ACC112 (cell line): ENCODE results near the gene TP63.
A peak's percentile ranks its signal among the peaks of the same experiment; 100 is the strongest.

Experiments used
- H2AFZ ChIP-seq: fragments of 200-600 bp; sonication (generic); one replicate; pipeline ENCODE4 v1.6.0; 2017; ENCODE audit warnings: antibody characterized with exemption, low read length; ENCODE audit not compliant: unreplicated experiment
- H3K27ac ChIP-seq: fragments of 200-600 bp; sonication (generic); 2 replicates; pipeline ENCODE4 v1.5.1; 2014; ENCODE audit warnings: low read depth, mild to moderate bottlenecking, antibody characterized with exemption, low read length, moderate library complexity
- H3K27me3 ChIP-seq: fragments of 200-600 bp; sonication (generic); 2 replicates; pipeline ENCODE4 v1.6.1; 2014; ENCODE audit warnings: mild to moderate bottlenecking, antibody characterized with exemption, low read length, moderate library complexity, mixed read lengths; ENCODE audit not compliant: insufficient read depth
- H3K36me3 ChIP-seq: fragments of 200-600 bp; sonication (generic); 2 replicates; pipeline ENCODE4 v1.6.1; 2016; ENCODE audit warnings: mild to moderate bottlenecking, antibody characterized with exemption, low read length, moderate library complexity, mixed read lengths; ENCODE audit not compliant: insufficient read depth
- H3K4me1 ChIP-seq: fragments of 200-600 bp; sonication (generic); one replicate; pipeline ENCODE4 v1.6.1; 2016; ENCODE audit warnings: low read length, mixed read lengths; ENCODE audit not compliant: insufficient read depth, unreplicated experiment, control insufficient read depth
- H3K4me3 ChIP-seq: fragments of 200-600 bp; sonication (generic); 2 replicates; pipeline ENCODE4 v1.5.1; 2014; ENCODE audit warnings: mild to moderate bottlenecking, low read depth, low read length
- H3K79me2 ChIP-seq: fragments of 200-600 bp; sonication (generic); one replicate; pipeline ENCODE4 v1.6.0; 2016; ENCODE audit warnings: low read length; ENCODE audit not compliant: control insufficient read depth, unreplicated experiment, insufficient read depth

TP63 gene

DNA sequence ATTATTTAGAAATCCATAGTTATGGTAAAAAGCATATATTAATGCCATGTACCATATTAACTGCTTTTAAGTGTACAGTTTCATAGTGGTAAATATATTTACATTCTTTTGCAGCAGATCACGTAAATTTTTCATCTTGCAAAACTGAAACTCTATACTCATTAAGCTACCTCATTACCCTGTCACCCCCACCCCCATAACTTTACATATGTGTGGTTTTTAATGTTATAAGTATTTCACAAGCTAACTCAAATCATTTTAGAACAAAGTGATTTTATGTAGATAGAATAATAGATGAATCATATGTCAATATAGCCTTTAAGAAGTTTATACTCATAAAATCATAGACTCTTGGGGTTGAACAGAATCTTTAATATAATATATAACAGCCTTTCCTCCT, 7.1 kb upstream of the TP63 start:
- H3K36me3 ChIP-seq, result no peaks in the 10 kb centered on the region
- no peaks in the 10 kb centered on the region for H3K79me2 ChIP-seq
- no peak overlapping the region for H2AFZ ChIP-seq
- no peaks in the 10 kb centered on the region for H3K27me3 ChIP-seq
- H3K4me1 ChIP-seq, result no peaks in the 10 kb centered on the region
- H3K4me3 ChIP-seq, result no peak overlapping the region
- H3K27ac ChIP-seq, result no peak overlapping the region

DNA sequence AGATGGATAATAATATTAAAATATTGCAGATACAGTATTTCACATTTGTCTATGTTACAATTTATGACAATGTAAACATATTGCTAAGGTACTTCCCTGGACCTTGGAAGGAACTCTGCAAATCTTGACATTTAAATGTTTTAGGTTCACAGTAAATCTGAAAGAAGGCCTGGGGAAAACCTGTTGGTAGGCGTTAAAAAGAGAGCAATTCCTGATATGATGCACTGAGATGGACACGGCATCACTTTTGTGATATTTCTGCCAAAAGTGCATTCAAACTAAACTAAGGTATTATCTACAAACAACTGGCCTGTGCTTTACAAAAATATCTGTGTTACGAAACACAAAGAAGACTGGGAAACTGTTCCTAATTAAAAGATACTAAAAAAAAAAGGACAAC, 6.1 kb upstream of the TP63 start:
- Histone ChIP-seq H3K27me3 (no peaks in the 10 kb centered on the region), H3K4me1 (peaks cover 6% of the 10 kb centered on the region), H3K27ac (no peak overlapping the region), H3K4me3 (no peak overlapping the region), H3K79me2 (no peaks in the 10 kb centered on the region), H2AFZ (no peak overlapping the region), H3K36me3 (no peaks in the 10 kb centered on the region)

DNA sequence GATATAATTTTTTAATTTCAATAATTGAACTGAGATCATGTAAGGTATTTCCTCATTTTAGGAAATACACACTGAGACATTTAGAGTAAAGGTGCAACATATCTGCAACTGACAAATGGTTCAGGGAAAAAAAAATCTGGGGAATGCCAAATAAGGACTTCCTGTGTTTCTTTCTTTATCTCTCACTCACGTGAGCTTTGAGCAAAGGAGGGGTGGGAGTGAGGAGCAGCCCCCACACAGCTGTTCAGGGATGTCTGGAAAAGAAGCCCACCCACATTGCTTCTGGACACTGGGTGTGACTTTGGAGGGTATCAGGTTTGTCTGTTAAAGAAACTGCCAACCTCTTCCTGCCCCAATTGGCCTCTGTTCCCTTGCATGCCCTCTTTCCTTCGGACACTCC, 5.6 kb upstream of the TP63 start:
- H3K4me1 ChIP-seq, result peaks cover 9% of the 10 kb centered on the region
- no peak overlapping the region for H3K4me3 ChIP-seq
- no peaks in the 10 kb centered on the region for H3K79me2 ChIP-seq
- no peak overlapping the region for H2AFZ ChIP-seq
- no peak overlapping the region for H3K27ac ChIP-seq
- no peaks in the 10 kb centered on the region for H3K27me3 ChIP-seq
- H3K36me3 ChIP-seq, result no peaks in the 10 kb centered on the region

DNA sequence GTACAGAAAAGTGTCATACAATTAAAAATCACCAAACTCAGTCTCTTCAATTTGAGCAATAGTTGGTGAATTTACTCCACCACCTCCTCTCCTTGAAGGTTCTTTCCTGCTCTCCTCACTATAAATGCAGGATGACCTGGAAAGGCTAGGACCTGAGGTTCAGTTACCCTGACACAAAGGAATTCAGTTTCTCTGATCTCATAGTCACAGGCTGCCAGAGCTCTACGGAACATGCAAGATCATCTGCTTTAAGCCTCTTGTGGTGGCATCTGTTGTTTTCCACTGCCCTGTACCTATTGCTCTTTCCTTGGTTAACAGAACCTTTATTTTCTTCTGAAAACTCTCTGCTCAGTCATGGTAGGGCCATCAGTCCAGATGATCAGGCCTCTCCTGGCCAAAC, 4.9 kb upstream of the TP63 start:
- Histone ChIP-seq H3K4me1 (peaks cover 13% of the 10 kb centered on the region), H2AFZ (no peak overlapping the region), H3K4me3 (no peak overlapping the region), H3K27me3 (no peaks in the 10 kb centered on the region), H3K36me3 (no peaks in the 10 kb centered on the region), H3K79me2 (no peaks in the 10 kb centered on the region), H3K27ac (no peak overlapping the region)

DNA sequence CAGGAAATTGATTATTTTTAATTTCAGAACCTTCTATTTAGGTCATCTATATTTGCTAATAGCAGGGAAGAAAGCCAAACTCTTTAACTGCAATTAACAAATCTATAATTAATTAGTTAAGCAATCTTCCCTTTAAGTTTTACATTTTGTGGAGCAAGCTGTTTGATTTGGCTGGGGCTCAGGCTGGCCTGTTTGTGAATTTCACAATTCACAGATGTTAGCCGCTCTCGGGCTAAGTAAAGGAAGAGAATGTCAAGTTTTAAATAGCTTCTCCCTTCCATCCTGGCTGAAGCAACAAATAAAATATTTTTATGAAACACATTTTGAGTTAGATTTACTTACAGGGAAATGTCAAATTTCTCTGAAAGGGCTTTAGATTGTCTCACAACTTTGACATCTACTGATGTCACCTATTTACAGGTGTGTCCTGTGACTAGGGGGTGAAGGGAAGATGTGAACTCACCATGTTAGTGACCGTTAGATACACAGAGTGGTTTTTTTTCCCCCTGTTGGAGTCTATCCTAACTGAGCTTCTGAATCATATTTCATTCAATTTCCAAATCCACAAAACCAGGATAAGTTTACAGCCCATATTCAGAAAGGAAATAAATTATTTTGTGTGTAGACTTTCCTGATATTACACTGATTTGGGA, 1.3 kb upstream of the TP63 start:
- H2AFZ ChIP-seq, result peak overlapping the region; percentile 59
- peak overlapping the region; percentile 50 for H3K4me3 ChIP-seq
- no peak overlapping the region for H3K27ac ChIP-seq
- H3K36me3 ChIP-seq, result no peaks in the 10 kb centered on the region
- H3K79me2 ChIP-seq, result no peaks in the 10 kb centered on the region
- H3K4me1 ChIP-seq, result peaks cover 13% of the 10 kb centered on the region
- H3K27me3 ChIP-seq, result no peaks in the 10 kb centered on the region

DNA sequence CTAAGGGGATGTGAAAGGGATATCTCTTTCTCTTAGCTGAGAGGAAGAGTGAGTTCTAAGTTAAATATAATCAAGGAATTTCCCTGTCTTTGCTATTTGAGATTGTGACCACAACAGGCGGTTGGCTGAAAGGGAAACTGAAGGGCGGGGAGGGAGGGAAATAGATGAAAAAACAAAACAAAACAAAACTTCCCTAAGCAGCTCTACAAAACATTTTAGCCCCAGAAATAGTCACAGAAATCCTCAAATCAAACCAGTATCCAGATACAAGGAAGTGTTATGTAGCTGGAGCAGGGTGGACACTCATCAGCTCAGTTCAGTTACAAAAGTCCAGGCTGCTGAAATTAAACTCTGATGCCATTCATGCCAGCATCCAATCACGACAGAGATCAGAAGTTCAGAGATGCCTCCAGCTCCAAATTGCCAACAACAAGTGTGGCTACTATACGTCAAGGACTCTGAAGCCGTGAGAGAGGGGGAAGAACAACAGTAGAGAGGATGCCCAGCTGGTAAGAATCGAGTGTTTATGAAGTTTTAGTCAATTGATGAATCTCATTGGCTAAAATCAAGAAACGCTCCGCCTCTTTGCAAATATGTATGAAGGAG, 319 bp upstream of the TP63 start:
- no peaks in the 10 kb centered on the region for H3K79me2 ChIP-seq

DNA sequence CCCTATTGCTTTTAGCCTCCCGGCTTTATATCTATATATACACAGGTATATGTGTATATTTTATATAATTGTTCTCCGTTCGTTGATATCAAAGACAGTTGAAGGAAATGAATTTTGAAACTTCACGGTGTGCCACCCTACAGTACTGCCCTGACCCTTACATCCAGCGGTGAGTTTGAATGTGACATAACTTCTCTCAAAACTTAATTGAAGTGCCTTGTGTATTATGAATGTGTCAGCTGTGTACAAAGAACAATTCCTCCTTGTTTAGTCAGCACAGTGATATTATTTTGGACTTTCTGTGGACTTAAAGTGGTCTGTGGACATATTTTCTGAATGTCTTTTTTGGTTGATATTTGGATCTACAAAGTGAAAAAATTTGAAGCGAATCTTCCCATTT, 220 bp downstream of the TP63 start:
- Histone ChIP-seq H3K27me3 (no peaks in the 10 kb centered on the region), H3K4me1 (peaks cover 13% of the 10 kb centered on the region), H3K36me3 (no peaks in the 10 kb centered on the region), H2AFZ (peak overlapping the region; percentile 74), H3K79me2 (no peaks in the 10 kb centered on the region), H3K27ac (no peak overlapping the region), H3K4me3 (no peak overlapping the region)

More for the DNA sequence above, 319 bp upstream of the TP63 start:
- Histone ChIP-seq H3K36me3 (no peaks in the 10 kb centered on the region), H3K4me3 (peak overlapping the region; percentile 62), H3K4me1 (peaks cover 13% of the 10 kb centered on the region), H3K27ac (no peak overlapping the region), H2AFZ (peak overlapping the region; percentile 74), H3K27me3 (no peaks in the 10 kb centered on the region)

DNA sequence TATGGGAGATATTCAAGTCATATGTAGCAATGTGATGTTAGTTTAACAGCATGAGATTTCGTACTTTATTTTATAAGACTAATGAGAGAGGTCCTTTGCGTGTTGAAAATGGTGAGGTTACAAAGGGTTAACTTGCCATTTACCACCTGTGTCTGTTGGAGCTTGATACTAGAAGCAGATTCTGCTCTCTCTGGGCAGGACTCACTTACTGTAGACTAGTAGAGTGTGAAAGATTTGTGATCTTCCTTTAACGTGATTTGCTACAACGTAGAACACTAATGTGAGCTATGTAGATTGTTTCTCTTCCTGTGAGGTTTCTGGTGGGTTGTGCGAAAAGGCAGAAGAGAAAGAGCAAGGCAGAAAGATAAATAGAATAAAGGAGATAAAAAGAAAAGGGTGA, 1.1 kb downstream of the TP63 start:
- H3K4me1 ChIP-seq, result peaks cover 13% of the 10 kb centered on the region
- no peak overlapping the region for H3K4me3 ChIP-seq
- H3K79me2 ChIP-seq, result no peaks in the 10 kb centered on the region
- H3K36me3 ChIP-seq, result no peaks in the 10 kb centered on the region
- H3K27me3 ChIP-seq, result no peaks in the 10 kb centered on the region
- no peak overlapping the region for H3K27ac ChIP-seq
- no peak overlapping the region for H2AFZ ChIP-seq

DNA sequence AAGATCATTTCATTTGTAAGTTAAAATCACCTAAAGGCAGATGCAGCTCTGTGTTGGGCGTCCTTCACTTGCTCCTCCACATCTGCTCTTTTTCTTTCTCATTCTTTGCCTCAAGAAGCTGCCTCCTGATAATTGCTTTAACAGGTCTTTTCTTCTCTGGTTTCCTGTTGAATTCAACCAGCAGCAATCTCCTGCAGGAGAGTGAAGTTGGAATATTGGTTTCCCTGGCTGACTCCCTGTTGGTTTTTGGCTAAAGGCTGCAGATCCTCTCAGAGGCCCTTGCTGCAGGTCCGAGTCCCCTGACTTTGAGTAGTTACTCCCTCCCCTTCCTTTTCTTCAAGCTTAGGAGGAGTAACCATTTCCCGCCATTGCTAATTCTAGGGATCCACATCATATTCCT, 4.2 kb downstream of the TP63 start:
- H2AFZ ChIP-seq, result no peak overlapping the region
- H3K36me3 ChIP-seq, result no peaks in the 10 kb centered on the region
- H3K4me3 ChIP-seq, result no peak overlapping the region
- H3K27ac ChIP-seq, result no peak overlapping the region
- H3K4me1 ChIP-seq, result peaks cover 4% of the 10 kb centered on the region
- no peaks in the 10 kb centered on the region for H3K79me2 ChIP-seq
- no peaks in the 10 kb centered on the region for H3K27me3 ChIP-seq

DNA sequence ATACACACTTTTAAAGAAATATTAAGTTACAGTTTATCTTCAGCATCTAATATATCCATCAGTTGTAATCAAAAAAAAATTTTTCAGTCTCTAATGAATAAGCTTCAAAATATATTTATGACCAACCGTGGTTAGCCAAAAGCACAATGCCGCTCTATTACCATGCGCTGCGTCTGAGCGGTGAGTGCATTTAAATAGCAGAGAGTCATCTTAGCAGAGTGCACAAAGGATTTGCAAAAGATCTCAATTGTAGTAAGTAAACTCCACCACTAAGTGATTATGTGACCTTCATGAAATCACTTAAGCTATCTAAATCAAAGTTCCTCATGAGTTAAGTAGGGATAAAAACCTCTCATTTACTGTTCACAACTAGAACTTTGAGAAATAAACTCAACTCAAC, 4.9 kb downstream of the TP63 start:
- H3K36me3 ChIP-seq, result no peaks in the 10 kb centered on the region
- H3K27me3 ChIP-seq, result no peaks in the 10 kb centered on the region
- H3K4me3 ChIP-seq, result no peak overlapping the region
- peaks cover 2% of the 10 kb centered on the region for H3K4me1 ChIP-seq
- H2AFZ ChIP-seq, result no peak overlapping the region
- H3K27ac ChIP-seq, result no peak overlapping the region
- H3K79me2 ChIP-seq, result no peaks in the 10 kb centered on the region

DNA sequence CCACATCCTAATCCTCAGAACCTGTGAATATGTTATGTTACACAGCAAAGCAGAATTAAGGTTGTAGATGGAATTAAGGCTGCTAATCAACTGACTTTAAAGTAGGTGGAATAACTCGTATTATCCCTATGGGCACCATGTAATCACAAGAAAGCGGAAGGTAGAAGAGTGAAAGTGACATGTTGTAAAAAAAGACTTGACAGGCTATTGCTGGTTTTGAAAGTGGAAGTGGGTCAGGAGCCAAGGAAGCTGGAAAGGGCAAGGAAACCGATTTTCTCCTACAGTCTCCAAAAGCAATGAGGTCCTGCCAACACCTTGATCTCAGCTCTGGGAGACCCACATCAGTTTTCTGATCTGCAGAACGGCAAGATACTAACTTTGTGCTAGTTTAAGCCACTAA, 6.6 kb downstream of the TP63 start:
- Histone ChIP-seq H3K27ac (no peak overlapping the region), H3K4me3 (no peak overlapping the region), H3K4me1 (no peaks in the 10 kb centered on the region), H3K36me3 (no peaks in the 10 kb centered on the region), H3K79me2 (no peaks in the 10 kb centered on the region), H3K27me3 (no peaks in the 10 kb centered on the region), H2AFZ (no peak overlapping the region)
